ENCODE measurements around the gene CDS2. TPM values are rescaled to one million over a fixed set of nuclear protein-coding genes. Genes with fewer than 3 reads are reported as not detected.

The CDS2 gene
- polyA plus RNA-seq, 1 donor from 2014 or later = 66.7 TPM

GRCh38 chr20:5189917-5190316 is 63.1 kb downstream of the CDS2 start:
- Histone ChIP-seq H3K4me3 (ENCODE audit: low read length) (no peak overlapping the region), H4K20me1 (ENCODE audit: insufficient read depth) (no peaks in the 10 kb centered on the region), H3K9me3 (ENCODE audit: low read length) (no peaks in the 10 kb centered on the region), H2AFZ (ENCODE audit: low read depth, low read length) (no peak overlapping the region), H3K36me3 (ENCODE audit: insufficient read depth, low read length) (peaks cover 10% of the 10 kb centered on the region), H3K9ac (ENCODE audit: low read length) (no peak overlapping the region), H3K4me2 (ENCODE audit: low read length) (no peak overlapping the region), H3F3A (ENCODE audit: insufficient read depth, low read length, poor library complexity, severe bottlenecking) (no peaks in the 10 kb centered on the region), H3K79me2 (replicated peaks; ENCODE audit: insufficient read depth, low read length) (no peaks in the 10 kb centered on the region), H3K9me2 (ENCODE audit: insufficient read depth, low read length) (no peaks in the 10 kb centered on the region), H3K27me3 (ENCODE audit: insufficient read depth, low read depth, low read length) (no peaks in the 10 kb centered on the region), H3K27ac (ENCODE audit: low read length) (no peak overlapping the region)
- TF ChIP-seq EZH2 (IDR thresholded peaks at IDR 0.05; ENCODE audit: borderline replicate concordance, insufficient read depth, low read length, poor library complexity, severe bottlenecking) (no peak), CTCF (IDR thresholded peaks at IDR 0.05; ENCODE audit: poor library complexity, severe bottlenecking) (no peak), MXI1 (conservative IDR thresholded peaks at IDR 0.05; ENCODE audit: poor library complexity, severe bottlenecking) (no peak), RAD21 (conservative IDR thresholded peaks at IDR 0.05) (no peak), TAF1 (IDR thresholded peaks at IDR 0.05; ENCODE audit: low read depth) (no peak)

- Histone ChIP-seq H3F3A (ENCODE audit: insufficient read depth, low read length, poor library complexity, severe bottlenecking) (no peaks in the 10 kb centered on the region), H4K20me1 (ENCODE audit: insufficient read depth) (no peaks in the 10 kb centered on the region), H3K27ac (ENCODE audit: low read length) (no peak overlapping the region), H3K9ac (ENCODE audit: low read length) (no peak overlapping the region), H3K9me2 (ENCODE audit: insufficient read depth, low read length) (no peaks in the 10 kb centered on the region), H3K9me3 (ENCODE audit: low read length) (no peaks in the 10 kb centered on the region), H2AFZ (ENCODE audit: low read depth, low read length) (no peak overlapping the region), H3K79me2 (replicated peaks; ENCODE audit: insufficient read depth, low read length) (no peaks in the 10 kb centered on the region), H3K4me2 (ENCODE audit: low read length) (no peak overlapping the region), H3K4me3 (ENCODE audit: low read length) (no peak overlapping the region), H3K27me3 (ENCODE audit: insufficient read depth, low read depth, low read length) (no peaks in the 10 kb centered on the region), H3K36me3 (ENCODE audit: insufficient read depth, low read length) (peaks cover 10% of the 10 kb centered on the region)
- no peak for TF ChIP-seq RAD21 (conservative IDR thresholded peaks at IDR 0.05)
- no peak for TF ChIP-seq CTCF (IDR thresholded peaks at IDR 0.05; ENCODE audit: poor library complexity, severe bottlenecking)
- TF ChIP-seq EP300 (conservative IDR thresholded peaks at IDR 0.05; ENCODE audit: poor library complexity, severe bottlenecking) = no peak
- no peak for TF ChIP-seq POLR2AphosphoS5 (IDR thresholded peaks at IDR 0.05)
- TF ChIP-seq SMC3 (conservative IDR thresholded peaks at IDR 0.05; ENCODE audit: poor library complexity) = no peak
- TF ChIP-seq MXI1 (conservative IDR thresholded peaks at IDR 0.05; ENCODE audit: poor library complexity, severe bottlenecking) = no peak
- TF ChIP-seq TAF1 (IDR thresholded peaks at IDR 0.05; ENCODE audit: low read depth) = no peak
- TF ChIP-seq EZH2 (IDR thresholded peaks at IDR 0.05; ENCODE audit: borderline replicate concordance, insufficient read depth, low read length, poor library complexity, severe bottlenecking) = no peak
- TF ChIP-seq, protein P1, sequence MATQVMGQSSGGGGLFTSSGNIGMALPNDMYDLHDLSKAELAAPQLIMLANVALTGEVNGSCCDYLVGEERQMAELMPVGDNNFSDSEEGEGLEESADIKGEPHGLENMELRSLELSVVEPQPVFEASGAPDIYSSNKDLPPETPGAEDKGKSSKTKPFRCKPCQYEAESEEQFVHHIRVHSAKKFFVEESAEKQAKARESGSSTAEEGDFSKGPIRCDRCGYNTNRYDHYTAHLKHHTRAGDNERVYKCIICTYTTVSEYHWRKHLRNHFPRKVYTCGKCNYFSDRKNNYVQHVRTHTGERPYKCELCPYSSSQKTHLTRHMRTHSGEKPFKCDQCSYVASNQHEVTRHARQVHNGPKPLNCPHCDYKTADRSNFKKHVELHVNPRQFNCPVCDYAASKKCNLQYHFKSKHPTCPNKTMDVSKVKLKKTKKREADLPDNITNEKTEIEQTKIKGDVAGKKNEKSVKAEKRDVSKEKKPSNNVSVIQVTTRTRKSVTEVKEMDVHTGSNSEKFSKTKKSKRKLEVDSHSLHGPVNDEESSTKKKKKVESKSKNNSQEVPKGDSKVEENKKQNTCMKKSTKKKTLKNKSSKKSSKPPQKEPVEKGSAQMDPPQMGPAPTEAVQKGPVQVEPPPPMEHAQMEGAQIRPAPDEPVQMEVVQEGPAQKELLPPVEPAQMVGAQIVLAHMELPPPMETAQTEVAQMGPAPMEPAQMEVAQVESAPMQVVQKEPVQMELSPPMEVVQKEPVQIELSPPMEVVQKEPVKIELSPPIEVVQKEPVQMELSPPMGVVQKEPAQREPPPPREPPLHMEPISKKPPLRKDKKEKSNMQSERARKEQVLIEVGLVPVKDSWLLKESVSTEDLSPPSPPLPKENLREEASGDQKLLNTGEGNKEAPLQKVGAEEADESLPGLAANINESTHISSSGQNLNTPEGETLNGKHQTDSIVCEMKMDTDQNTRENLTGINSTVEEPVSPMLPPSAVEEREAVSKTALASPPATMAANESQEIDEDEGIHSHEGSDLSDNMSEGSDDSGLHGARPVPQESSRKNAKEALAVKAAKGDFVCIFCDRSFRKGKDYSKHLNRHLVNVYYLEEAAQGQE (IDR thresholded peaks at IDR 0.05; ENCODE audit: borderline replicate concordance) = no peak
These were observed 63.6 kb downstream of the CDS2 start for GRCh38 chr20:5190444-5190843.
